Activated T-helper 1 cell treated with anti-CD3 and anti-CD28 coated beads, Interleukin-2, amount 50 U/mL, for 16 hours (primary cell): ENCODE data around the gene LCP1.
A peak's percentile ranks its signal among the peaks of the same experiment; 100 is the strongest.
"Not testable (repeated sequence)": the region's sequence is repeated elsewhere in the genome, so short reads cannot be mapped to it uniquely, and the experiment has no call there.

Experiments used
- DNase-seq, 2 donors: peaks; one replicate each; pipeline ENCODE4 v3.0.0-alpha.2; 2020; ENCODE audit warnings: low read depth in 1 of 2, low spot score in 1 of 2

LCP1 gene, protein sequence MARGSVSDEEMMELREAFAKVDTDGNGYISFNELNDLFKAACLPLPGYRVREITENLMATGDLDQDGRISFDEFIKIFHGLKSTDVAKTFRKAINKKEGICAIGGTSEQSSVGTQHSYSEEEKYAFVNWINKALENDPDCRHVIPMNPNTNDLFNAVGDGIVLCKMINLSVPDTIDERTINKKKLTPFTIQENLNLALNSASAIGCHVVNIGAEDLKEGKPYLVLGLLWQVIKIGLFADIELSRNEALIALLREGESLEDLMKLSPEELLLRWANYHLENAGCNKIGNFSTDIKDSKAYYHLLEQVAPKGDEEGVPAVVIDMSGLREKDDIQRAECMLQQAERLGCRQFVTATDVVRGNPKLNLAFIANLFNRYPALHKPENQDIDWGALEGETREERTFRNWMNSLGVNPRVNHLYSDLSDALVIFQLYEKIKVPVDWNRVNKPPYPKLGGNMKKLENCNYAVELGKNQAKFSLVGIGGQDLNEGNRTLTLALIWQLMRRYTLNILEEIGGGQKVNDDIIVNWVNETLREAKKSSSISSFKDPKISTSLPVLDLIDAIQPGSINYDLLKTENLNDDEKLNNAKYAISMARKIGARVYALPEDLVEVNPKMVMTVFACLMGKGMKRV

DNA sequence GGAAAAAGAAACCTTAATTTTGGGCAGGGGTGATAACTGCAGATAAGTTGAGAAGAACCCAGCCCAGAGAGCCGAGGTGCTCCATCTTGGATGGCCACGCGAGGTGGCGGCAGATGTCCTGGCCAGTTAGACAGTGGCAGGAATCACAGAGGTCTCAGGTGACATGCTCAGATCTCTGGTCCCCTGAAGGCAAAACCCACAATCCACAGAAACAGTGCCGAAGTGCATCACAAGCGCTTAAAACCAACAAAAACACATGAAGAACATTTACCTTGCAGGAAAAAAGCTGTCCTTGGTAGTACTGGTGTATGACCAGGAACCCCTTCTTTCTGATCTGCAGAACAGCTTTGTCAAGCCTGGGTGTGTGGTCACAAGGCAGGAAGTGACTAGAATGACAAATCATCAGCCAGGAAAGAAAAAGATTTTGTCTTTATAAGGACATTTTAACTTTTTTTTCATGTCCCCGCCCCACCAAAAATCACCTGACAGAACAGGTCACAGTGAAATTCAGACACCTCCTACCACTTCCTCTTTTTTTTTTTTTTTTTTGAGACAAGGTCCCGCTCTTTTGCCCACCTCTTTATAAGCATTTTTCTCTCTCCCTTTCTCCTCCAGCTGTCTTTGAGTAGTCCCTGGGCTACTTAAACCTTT is at the start of gene LCP1:
Gene LCP1 (minus strand): TSS at position 338 of the 651 bp plus-strand sequence. CDS start 22,515 bp downstream, outside the sequence.
- DNase-seq: peak; percentile 31 to 55

DNA sequence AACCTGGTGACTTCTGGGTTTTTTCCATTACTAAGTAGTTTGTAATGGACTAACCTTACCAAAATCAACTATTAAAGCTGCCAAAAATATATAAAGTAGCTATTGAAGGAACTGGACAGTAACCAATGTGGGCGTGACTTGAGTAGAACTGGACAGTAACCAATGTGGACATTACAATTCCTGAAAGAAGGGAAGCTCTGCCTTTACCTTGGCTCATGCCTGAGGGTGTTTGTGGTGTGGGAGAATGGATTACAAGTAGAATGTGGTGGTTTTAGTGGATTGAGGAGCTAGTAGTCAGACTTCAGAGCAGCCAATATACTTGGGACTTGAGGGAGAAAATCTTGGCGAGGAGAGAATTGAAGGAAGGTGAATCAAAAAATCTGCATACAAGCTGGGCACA is 47.3 kb upstream of the LCP1 start:
- no peak for DNase-seq

DNA sequence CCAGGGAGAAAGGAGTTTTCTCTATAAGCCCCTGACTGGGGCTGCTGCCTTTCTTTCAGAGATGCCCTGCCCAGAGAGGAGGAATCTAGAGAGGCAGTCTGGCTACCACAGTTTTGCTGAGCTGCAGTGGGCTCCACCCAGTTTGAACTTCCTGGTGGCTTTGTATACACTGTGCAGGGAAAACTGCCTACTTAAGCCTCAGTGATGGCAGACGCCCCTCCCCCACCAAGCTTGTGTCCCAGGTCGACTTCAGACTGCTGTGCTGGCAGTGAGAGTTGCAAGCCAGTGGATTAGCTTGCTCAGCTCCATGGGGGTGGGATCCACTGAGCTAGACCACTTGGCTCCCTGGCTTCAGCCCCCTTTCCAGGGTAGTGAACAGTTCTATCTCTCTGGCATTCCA is 38.3 kb upstream of the LCP1 start:
- not testable (repeated sequence) for DNase-seq

DNA sequence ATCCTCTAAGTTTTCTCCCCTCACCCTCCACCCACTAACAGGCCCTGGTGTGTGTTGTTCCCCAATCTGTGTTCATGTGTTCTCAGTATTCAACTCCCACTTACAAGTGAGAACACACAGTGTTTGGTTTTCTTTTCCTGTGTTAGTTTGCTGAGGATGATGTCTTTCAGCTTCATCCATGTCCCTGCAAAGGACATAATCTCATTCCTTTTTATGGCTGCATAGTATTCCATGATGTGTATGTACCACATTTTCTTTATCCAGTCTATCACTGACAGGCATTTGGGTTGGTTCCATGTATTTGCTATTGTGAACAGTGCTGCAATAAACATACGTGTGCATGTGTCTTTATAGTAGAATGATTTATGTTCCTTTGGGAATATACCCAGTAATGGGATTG is 32.8 kb upstream of the LCP1 start:
- DNase-seq: not testable (repeated sequence)

DNA sequence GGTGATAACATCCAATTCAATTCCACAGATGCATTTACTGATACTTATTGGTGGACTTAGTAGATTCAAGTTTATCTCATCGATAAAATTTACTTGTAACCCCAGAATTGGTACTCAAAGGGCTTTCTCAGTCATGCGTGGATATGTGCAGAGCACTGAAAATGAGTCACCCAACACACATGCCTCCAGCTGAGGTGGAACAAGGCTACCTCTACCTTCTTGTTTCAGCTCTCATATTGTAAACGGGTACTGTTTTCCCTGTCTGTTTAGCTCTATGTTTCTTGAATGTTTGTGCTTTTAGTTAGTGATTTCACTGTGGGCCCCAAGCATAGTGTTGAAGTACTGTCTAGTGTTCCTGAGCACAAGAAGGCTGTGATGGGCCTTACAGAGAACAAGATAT is 31.3 kb upstream of the LCP1 start:
- DNase-seq: no peak

DNA sequence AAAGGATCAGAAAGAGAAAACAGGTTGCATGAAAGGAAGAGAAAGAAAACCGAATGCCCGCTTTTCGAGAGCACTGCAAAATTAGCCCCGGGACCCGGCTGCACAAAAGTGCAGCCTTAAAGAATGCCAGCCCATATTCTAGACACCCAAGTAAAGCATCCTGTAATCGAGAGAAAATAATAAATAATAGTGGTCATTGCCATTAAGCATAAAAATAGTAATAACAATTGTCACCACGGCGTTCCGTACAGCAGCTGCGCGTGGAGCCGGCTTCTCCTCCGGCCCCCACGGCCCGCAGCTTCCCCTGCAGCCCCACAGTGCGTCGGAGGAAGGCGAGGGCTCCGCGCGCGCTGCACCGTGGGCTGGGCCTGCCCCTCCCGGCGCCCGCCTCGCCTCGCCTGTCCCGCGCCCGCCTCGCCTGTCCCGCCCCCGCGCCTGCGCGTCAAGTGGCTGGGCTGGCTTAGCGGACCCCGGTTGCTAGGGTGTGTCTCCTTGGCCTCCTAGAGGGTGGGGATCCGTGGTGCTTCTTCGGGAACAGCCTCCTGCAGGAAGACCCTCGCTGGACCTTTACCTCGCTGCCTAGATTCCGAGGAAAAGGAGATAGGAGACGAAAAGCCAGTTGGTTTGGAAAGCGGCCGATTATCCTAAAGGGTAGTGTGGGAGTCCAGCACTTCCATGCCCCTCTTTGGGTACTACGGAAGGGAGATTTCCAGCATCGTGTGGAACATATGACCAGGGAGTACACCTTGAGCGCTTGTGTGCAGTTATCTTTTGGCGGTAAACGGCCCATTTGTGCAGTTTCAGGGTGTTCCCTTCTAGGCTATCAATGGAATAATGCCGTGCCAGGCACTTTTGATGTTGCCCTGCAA is 29.7 kb upstream of the LCP1 start, which contains the start of gene LRRC63:
Gene LRRC63 (plus strand): TSS at position 446 of the 869 bp plus-strand sequence. CDS start 1,107 bp downstream, outside the sequence.
- DNase-seq: peak; percentile 64 to 75

DNA sequence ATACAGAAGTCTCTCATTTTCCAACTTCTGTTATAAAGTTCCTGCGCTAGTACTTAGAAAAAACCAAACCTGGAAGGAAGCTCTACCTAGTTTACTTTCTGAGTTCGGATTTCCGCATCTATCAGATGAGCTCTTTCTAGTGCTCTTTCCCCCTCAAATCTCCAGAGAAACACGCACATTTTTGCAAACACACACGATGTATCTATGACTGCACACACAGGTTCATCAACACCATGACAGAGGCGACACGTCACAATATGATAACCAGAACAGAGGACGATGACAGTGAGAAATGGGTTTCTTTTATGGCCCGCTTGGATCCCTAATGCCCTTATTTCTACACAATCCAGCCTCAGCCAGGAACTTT is 29.1 kb upstream of the LCP1 start:
- DNase-seq: peak in 1 of 2 donors; percentile 3

DNA sequence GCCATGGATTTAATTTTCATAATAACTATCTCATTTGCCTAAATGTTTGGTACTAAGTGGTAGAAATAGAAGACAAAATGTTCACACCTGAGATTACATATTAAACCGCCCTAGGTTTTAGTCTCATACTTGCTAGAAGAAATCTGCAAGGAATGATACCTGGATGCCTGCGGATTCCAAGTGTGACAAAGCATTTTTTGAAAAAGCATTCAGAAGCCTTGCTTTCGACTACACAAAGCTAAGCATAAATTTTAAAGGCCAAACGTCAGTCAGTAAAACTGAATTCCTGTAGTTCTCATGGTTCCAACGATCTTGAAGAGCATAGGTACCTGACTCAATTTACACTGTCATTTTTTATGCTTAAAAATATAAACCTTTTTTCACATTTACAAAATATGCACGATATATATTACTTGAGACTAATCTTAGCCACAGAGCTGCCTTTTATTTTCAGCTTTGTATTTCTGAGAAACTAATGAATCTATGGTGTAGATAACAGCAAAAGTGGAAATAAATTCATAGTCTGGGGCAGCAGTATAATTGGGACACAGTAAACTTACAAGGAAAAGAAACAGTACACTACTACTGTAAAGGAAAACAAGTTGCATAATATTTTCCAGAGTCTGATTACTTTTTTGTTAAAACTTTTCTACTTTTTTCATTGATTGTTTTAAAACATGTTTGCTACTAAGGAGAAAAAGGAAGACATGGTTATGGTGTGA is 28.5 kb upstream of the LCP1 start:
- no peak for DNase-seq

DNA sequence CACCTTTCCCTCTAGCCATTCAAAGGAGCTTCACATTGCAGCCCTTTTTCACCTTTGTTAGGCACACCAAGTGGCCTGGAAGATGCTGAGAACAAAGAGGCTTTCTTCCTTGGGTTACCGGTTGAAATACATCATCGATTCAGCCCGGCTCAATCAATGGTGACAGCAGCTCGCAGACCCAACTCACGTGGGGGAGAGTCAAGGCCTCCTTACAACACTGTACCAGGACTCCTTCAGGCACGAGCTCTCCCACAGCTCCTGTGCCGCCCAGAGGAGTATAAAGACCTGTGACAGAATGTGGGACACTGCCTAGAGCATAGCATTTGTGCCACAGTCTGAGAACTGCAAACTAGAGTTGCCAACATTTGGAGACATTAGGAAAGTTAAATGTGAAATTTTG is 25.9 kb upstream of the LCP1 start:
- no peak for DNase-seq

DNA sequence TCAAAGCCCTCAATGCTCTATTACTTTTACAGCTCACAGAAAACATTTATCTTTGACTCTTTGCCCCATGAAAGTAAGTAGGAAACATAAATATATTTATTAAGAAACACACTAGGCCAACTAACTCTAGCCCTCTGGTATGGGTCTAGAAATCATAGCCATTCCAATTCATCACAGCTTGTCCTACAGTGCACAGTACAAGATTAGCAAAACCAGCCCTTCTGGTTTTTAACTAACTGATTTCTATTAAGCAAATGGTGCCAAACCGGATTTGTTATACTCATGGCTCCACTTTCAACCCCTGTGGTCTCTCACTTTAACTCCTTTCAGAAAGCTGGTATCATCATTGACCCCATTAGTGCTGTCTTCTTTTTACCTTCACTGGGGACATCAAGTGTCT is 24.2 kb upstream of the LCP1 start:
- DNase-seq: no peak

DNA sequence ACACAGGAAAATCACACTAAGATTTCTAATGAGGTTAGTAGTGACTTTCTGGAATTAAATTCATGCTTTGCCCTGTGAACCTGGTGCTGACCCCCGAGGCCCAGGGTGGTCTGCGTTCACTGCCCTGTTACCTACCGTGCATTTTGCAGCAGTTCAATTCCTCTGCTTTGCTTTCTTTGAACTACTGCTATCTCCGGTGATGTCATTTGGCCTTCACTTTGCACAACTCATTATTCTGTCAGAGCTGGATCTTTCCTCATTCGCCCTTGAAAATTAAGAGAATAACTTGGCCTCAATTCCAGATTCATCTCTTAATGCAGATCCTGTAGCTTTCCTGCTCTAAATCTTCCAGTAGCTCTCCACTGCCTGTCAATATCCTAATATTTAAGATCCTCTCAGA is 21.0 kb upstream of the LCP1 start:
- no peak for DNase-seq

DNA sequence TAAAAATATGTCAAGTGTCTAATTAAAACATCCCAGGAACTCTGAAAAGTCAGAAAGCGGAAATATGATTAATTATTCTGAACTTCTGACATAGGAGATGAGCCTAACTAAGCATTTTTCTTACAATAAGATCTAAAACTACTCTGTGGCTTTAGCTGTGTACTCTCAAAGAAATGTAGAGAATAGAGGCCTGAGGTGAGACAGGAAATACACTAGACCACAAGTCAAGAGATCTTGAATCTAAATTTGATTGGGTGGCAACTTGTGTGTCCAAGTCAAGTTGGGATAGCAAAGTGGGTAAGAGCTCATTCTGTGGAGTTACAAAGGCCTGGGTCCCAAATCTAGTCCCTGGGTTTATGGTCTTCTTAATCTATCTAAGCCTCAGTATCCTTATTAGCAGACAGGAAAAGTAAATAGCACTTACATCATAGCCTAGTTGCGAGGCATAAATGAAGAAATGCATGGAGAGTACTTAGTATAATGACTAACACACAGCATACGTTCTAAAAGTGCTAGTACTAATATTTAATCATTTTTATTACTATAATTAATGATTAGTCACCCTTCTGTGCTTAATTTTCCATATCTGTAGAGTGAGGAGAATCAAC is 20.3 kb upstream of the LCP1 start:
- DNase-seq: no peak

DNA sequence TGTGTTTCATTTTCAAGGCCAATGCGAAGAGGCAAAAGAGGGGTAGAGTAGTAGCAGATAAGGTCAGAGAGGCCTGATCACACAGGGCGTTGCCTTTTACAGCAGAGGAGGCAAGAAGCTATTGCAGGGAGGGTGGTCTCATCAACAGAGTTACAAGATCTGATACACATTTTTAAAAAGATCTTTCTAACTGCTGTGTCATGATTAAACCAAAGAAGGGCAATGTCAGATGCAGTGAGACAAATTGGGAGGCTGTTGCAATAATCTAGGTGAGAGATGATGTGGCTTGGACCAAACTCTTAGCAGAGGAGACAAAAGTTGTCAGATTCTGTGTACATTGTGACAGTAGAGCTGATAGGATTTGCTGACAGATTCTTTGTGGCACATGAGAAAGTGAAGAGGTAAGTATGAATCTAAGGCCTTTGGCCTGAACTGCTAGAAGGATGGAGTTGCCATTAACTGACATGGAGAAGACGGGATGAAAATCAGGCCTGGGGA is 16.8 kb upstream of the LCP1 start:
- DNase-seq: no peak

DNA sequence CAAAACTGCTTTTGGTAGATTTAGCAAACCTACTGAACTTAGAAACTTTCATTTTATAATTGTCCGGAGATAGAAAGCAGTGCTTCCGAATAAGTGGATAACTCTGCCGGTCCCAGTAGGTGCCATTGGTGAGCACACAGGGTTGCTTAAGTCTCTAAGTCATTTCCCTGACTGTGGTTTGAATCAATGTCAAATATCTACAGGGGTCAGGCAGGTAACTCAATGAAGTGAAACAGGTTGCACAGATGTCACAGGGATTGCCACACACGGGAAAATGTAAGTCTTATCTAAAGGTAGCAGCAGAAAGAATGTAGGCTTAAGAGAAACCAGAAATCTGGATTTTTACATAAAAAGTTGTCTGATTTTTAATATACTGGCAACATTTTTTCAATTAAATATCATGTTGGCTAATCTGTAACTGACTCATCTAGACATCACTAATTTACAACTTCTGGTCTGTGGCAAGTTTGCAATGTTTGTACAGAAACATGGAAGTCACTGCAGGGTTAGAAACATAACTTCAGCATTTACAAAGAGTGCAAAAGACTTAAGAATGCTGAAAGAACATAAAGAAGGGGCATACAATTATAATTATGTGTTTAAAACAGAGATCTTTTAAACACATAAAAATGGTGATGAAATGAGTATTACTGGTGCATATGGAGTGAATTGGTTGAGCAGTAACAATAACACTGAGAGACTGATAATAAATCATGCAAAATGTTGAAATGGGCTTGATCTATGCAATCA is 15.5 kb upstream of the LCP1 start:
- DNase-seq: no peak

DNA sequence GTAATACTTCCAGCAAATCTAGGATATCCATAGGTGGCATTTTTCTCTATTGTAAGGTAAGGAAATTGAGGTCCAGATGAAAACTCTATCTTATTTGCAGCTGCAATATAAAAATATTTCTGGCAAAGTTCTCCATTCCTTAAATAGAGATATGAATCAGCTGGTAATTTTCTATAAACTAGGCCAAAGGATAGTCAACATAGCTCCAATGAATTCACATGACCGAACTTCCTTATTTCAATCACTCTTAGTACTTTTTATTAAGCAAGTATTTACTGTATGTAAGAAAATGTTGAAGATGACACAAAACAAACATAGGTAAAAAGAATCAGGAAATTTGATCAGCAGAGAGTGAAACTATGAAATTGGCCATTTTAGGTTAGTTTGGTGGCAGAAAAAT is 13.0 kb upstream of the LCP1 start:
- DNase-seq: no peak

DNA sequence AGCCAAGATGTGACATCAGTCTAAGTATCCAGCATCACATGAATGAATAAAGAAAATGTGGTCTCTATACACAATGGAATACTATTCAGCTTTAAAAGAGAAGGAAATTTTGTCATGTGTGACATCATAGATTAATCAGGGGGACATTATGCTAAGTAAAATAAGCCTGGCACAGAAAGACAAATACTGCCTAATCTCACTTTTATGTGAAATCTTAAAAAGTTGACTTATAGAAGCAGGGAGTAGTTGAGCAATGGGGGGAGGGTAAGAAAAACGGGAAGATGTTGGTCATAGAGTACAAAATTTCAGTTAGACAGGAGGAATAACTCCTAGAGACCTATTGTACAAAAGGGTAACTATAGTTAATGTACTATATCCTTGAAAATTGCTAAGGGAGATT is 10.4 kb upstream of the LCP1 start:
- no peak for DNase-seq

DNA sequence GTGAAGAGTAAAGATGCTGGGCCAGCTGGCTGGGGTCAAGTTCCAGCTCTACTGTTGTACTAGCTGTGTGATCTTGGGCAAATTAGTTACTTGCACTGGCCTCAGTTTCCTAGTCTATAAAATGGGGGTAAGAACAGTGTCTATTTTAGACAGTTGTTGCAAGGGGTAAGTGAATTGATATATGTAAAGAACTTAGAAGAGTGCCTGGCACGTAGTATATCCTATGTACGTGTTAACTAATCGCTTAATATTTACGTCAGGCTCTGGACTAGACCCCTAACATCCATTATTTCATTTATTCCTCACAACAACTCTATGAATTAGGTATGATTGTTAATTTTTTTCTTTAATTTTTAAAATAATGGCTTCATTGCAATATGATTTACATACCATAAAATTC is 3.7 kb upstream of the LCP1 start:
- no peak for DNase-seq

DNA sequence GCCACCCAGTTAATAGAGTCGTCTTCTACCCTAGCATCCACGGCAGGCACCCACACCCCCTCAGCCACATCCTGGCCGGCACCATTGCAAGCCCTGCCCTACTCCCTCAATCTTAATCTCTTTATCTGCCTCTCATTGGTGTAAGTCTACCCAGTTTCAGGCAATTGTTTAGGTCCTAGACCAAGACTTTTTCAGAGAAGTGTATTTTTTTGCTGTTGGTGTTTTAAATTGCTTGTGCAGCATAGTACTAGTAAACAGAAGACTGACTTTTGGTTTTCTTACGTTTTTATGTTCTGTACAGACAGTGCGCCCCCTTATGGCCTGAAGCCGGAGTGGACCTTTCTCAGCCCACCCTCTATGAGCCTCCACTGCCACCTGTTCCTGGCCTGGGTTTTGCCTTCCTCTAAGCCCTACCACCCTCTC is 2.3 kb upstream of the LCP1 start:
- DNase-seq: peak; percentile 48 to 63
